OCI-LY7 (cell line): ENCODE measurements around the gene EBF3. TPM values are rescaled to one million over a fixed set of nuclear protein-coding genes. Genes with fewer than 3 reads are reported as not detected.

ENCODE experiments used
- BruUV-seq: library from RNA; stranded (reverse); fragments of 400-500 nt; replicated peaks from 2 replicates; lab custom pipeline; 2021; lab: Mats Ljungman, UMichigan
- CTCF ChIA-PET: fragments of 300-600 bp; sonication (Branson Sonifier 250); formaldehyde crosslinking; loops from one replicate; lab custom pipeline; 2022; ENCODE audit warnings: antibody characterized with exemption; ENCODE audit not compliant: unreplicated experiment; lab: Charles Lee
- POLR2A ChIA-PET: fragments of 300-600 bp; sonication (Branson Sonifier 250); formaldehyde crosslinking; loops from one replicate; lab custom pipeline; 2022; ENCODE audit warnings: antibody characterized with exemption; lab: Charles Lee
- DNase-seq: peaks from one replicate; pipeline ENCODE4 v3.0.0-alpha.2; 2015; ENCODE audit warnings: low spot score
- H2AFZ ChIP-seq: fragments of 200-600 bp; sonication (generic), shearing (Covaris generic); 2 replicates; pipeline ENCODE4 v1.6.1; 2014; ENCODE audit warnings: mild to moderate bottlenecking, antibody characterized with exemption, low read length, moderate library complexity
- H3K27ac ChIP-seq: fragments of 200-600 bp; sonication (generic); 2 replicates; pipeline ENCODE4 v1.5.1; 2014; ENCODE audit warnings: mixed run types, low read depth, mild to moderate bottlenecking, moderate library complexity, low read length, inconsistent platforms; ENCODE audit not compliant: poor library complexity, severe bottlenecking
- H3K36me3 ChIP-seq: fragments of 200-600 bp; sonication (generic); 2 replicates; pipeline ENCODE4 v1.6.1; 2014; ENCODE audit warnings: mild to moderate bottlenecking, antibody characterized with exemption, low read length, moderate library complexity, mixed read lengths; ENCODE audit not compliant: insufficient read depth
- H3K4me1 ChIP-seq: fragments of 200-600 bp; sonication (generic); 2 replicates; pipeline ENCODE4 v1.5.1; 2014; ENCODE audit warnings: mild to moderate bottlenecking, low read length; ENCODE audit not compliant: insufficient read depth, poor library complexity, severe bottlenecking
- H3K4me2 ChIP-seq: fragments of 200-600 bp; sonication (generic); 2 replicates; pipeline ENCODE4 v1.6.1; 2014; ENCODE audit warnings: mild to moderate bottlenecking, low read length
- H3K4me3 ChIP-seq: fragments of 200-600 bp; sonication (generic); 2 replicates; pipeline ENCODE4 v1.5.1; 2014; ENCODE audit warnings: mild to moderate bottlenecking, low read depth, low read length; ENCODE audit not compliant: poor library complexity, severe bottlenecking
- H3K79me2 ChIP-seq: fragments of 200-600 bp; sonication (generic); 2 replicates; pipeline ENCODE4 v1.6.1; 2016; ENCODE audit warnings: low read depth, mild to moderate bottlenecking, low read length, moderate library complexity, mixed read lengths; ENCODE audit not compliant: insufficient read depth
- H3K9me2 ChIP-seq: fragments of 200-600 bp; sonication (generic); 2 replicates; pipeline ENCODE4 v1.6.1; 2016; ENCODE audit warnings: mild to moderate bottlenecking, low read length, mixed read lengths; ENCODE audit not compliant: insufficient read depth
- H3K9me3 ChIP-seq: fragments of 200-600 bp; sonication (generic); 2 replicates; pipeline ENCODE4 v1.6.1; 2014; ENCODE audit warnings: mild to moderate bottlenecking, mixed run types, low read length, mixed read lengths
- H4K20me1 ChIP-seq: fragments of 200-600 bp; sonication (generic); 2 replicates; pipeline ENCODE4 v1.6.1; 2014; ENCODE audit warnings: mild to moderate bottlenecking, antibody characterized with exemption, low read length, moderate library complexity, mixed read lengths; ENCODE audit not compliant: insufficient read depth
- EZH2phosphoT487 ChIP-seq: fragments of 200-600 bp; sonication (generic); IDR thresholded peaks from 2 replicates; pipeline ENCODE4 v1.6.1; 2018; ENCODE audit warnings: low read depth, borderline replicate concordance, mild to moderate bottlenecking, mixed run types, antibody characterized with exemption, low read length, moderate library complexity, mixed read lengths
- intact Hi-C: fragments of 100-400 bp; cut with micrococcal nuclease; formaldehyde crosslinking; loops from one replicate; pipeline ENCODE4 v1.10.0; 2022; ENCODE audit not compliant: unreplicated experiment
- total RNA-seq, 2 experiments: library from RNA; depleted of rRNA in 1 of 2; stranded (reverse); fragments of >200 nt in 1 of 2; shearing (Covaris generic) in 1 of 2; gene quantifications; 2 replicates each; pipeline ENCODE4 v1.2.3, GENCODE V29; 2014 to 2022
- TF ChIP-seq, protein P1 (sequence below): fragments of 200-600 bp; sonication (generic); conservative IDR thresholded peaks from 2 replicates; pipeline ENCODE4 v1.5.1; 2014; ENCODE audit warnings: mild to moderate bottlenecking, antibody characterized with exemption, low read length, moderate library complexity, mixed read lengths

Gene EBF3
- total RNA-seq, 2 experiments from 2014 or later, result not detected

DNA sequence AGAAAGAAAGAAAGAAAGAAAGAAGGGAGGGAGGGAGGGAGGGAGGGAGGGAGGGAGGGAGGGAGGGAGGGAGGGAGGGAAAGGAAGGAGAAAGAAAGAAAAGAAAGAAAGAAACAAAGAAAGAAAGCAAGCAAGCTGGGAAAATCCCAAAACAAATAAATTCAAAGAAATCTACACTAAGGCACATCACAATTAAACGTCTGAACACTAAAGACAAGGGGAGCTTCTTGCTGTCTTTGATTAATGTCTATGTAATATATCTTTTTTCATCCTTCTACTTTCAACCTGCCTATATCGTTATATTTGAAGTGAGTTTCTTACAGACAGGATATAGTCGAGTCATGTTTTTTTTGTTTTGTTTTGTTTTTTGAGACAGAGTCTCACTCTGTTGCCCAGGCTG, 28.3 kb upstream of the EBF3 start:
- ChIA-PET POLR2A (no interaction called here), CTCF (no interaction called here)
- BruUV-seq, result no TSS peak
- H3K79me2 ChIP-seq, result no peaks in the 10 kb centered on the region
- H3K27ac ChIP-seq, result no peak overlapping the region
- no peak overlapping the region for H2AFZ ChIP-seq
- no peaks in the 10 kb centered on the region for H3K4me1 ChIP-seq
- H3K9me2 ChIP-seq, result no peaks in the 10 kb centered on the region
- intact Hi-C loops, result no loop called here
- no peaks in the 10 kb centered on the region for H4K20me1 ChIP-seq
- no peaks in the 10 kb centered on the region for H3K9me3 ChIP-seq
- H3K36me3 ChIP-seq, result no peaks in the 10 kb centered on the region
- H3K4me3 ChIP-seq, result no peak overlapping the region
- no peak for DNase-seq
- TF ChIP-seq, protein P1, sequence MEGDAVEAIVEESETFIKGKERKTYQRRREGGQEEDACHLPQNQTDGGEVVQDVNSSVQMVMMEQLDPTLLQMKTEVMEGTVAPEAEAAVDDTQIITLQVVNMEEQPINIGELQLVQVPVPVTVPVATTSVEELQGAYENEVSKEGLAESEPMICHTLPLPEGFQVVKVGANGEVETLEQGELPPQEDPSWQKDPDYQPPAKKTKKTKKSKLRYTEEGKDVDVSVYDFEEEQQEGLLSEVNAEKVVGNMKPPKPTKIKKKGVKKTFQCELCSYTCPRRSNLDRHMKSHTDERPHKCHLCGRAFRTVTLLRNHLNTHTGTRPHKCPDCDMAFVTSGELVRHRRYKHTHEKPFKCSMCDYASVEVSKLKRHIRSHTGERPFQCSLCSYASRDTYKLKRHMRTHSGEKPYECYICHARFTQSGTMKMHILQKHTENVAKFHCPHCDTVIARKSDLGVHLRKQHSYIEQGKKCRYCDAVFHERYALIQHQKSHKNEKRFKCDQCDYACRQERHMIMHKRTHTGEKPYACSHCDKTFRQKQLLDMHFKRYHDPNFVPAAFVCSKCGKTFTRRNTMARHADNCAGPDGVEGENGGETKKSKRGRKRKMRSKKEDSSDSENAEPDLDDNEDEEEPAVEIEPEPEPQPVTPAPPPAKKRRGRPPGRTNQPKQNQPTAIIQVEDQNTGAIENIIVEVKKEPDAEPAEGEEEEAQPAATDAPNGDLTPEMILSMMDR, result no peak
- no peak for TF ChIP-seq EZH2phosphoT487
- no peak overlapping the region for H3K4me2 ChIP-seq

DNA sequence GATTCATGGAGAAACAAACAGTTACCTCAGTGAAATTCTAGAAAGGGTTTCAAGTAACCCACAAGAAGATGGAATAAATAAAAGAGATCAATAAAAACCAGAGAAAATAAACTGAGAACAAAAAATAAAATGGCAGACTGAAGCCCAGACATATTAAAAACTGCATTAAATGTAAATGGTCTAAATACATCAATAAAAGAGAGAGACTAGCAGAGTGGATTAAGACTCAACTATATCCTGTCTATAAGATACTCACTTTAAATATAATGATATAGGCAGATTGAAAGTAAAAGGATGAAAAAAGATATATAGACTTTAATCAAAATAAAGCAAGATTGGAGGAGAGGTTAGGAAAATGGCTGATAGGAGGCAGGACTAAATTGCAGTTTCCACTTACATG, 18.8 kb upstream of the EBF3 start:
- H3K9me2 ChIP-seq, result no peaks in the 10 kb centered on the region
- H3K4me2 ChIP-seq, result no peak overlapping the region
- intact Hi-C loops, result no loop called here
- no peak overlapping the region for H2AFZ ChIP-seq
- H3K27ac ChIP-seq, result no peak overlapping the region
- H4K20me1 ChIP-seq, result no peaks in the 10 kb centered on the region
- ChIA-PET POLR2A (no interaction called here), CTCF (no interaction called here)
- no peak for TF ChIP-seq EZH2phosphoT487
- TF ChIP-seq, protein P1, result no peak
- no peak overlapping the region for H3K4me3 ChIP-seq
- no peaks in the 10 kb centered on the region for H3K36me3 ChIP-seq
- peaks cover 6% of the 10 kb centered on the region; the same call in 1 of the 2 replicates for H3K9me3 ChIP-seq
- no peaks in the 10 kb centered on the region for H3K4me1 ChIP-seq
- no TSS peak for BruUV-seq
- H3K79me2 ChIP-seq, result no peaks in the 10 kb centered on the region
- no peak for DNase-seq

DNA sequence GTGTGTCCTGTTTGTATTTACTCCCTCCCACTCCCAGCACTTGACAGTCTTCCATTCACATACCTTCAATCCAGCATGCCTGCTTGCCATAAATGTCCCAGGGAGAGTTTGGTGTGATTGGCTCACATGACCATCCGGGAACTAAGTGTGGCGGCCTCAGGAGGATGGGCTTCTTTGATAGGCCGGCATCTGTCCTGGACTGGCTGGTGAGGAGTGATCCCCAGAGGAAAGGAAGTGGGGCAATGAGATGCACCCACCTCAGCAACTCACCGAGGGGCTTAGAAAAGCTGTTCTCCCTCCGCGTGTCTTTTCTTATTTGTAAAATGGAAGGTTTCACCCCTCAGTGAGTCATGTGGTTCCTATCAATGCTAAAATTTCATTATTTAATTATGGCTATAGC, 14.9 kb upstream of the EBF3 start:
- POLR2A ChIA-PET, result no interaction called here
- intact Hi-C loops, result no loop called here
- no peak for TF ChIP-seq EZH2phosphoT487
- TF ChIP-seq, protein P1, result no peak
- H3K4me3 ChIP-seq, result no peak overlapping the region
- no peaks in the 10 kb centered on the region for H4K20me1 ChIP-seq
- CTCF ChIA-PET, result no interaction called here
- peaks cover 6% of the 10 kb centered on the region; the same call in 1 of the 2 replicates for H3K9me3 ChIP-seq
- BruUV-seq, result no TSS peak
- H3K4me1 ChIP-seq, result no peaks in the 10 kb centered on the region
- H3K4me2 ChIP-seq, result no peak overlapping the region
- H3K9me2 ChIP-seq, result no peaks in the 10 kb centered on the region
- no peak overlapping the region for H3K27ac ChIP-seq
- DNase-seq, result no peak
- H3K36me3 ChIP-seq, result no peaks in the 10 kb centered on the region
- no peak overlapping the region for H2AFZ ChIP-seq
- H3K79me2 ChIP-seq, result no peaks in the 10 kb centered on the region
